H1 (cell line): ENCODE results near the gene ASXL3. TPM values are rescaled to one million over a fixed set of nuclear protein-coding genes. Genes with fewer than 3 reads are reported as not detected.

Source experiments
- SP2 ChIP-seq: IDR thresholded peaks from 2 replicates; pipeline ENCODE4 v1.6.1; 2012; ENCODE audit warnings: mild to moderate bottlenecking, low read length, inconsistent platforms
- ZNF274 ChIP-seq: IDR thresholded peaks from 2 replicates; pipeline ENCODE4 v1.7.0; 2012; ENCODE audit warnings: low read length, borderline replicate concordance; ENCODE audit errors: extremely low read depth
- polyA plus RNA-seq, 7 experiments: library from polyadenylated mRNA; depleted of rRNA in 3 of 7; stranded (reverse) in 5 of 7; unstranded in 2 of 7; fragments of >200 nt in 5 of 7; fragments of 200-250 nt in 2 of 7; gene quantifications; 1 replicate in 5 of 7; 2 replicates in 1 of 7; 4 replicates in 1 of 7; pipeline versions ENCODE4 v1.2.1 to v1.2.3, GENCODE V29; 2011 to 2013; ENCODE audit warnings: missing spikeins in 2 of 7, mixed read lengths in 2 of 7
- total RNA-seq: library from RNA; stranded (reverse); fragmentation: NEBNext Ultra II Directional; extraction: Animal tissue kit (Norgen Biotek cat#: 25700); gene quantifications from 2 replicates; pipeline ENCODE4 v1.2.1, GENCODE V29; 2021

Gene ASXL3
- total and polyA plus RNA-seq, 2 of the 8 experiments (the other 6 are each of a cell fraction or from before 2014, with no cell fraction given) = 0.08 to 1.3 TPM

DNA sequence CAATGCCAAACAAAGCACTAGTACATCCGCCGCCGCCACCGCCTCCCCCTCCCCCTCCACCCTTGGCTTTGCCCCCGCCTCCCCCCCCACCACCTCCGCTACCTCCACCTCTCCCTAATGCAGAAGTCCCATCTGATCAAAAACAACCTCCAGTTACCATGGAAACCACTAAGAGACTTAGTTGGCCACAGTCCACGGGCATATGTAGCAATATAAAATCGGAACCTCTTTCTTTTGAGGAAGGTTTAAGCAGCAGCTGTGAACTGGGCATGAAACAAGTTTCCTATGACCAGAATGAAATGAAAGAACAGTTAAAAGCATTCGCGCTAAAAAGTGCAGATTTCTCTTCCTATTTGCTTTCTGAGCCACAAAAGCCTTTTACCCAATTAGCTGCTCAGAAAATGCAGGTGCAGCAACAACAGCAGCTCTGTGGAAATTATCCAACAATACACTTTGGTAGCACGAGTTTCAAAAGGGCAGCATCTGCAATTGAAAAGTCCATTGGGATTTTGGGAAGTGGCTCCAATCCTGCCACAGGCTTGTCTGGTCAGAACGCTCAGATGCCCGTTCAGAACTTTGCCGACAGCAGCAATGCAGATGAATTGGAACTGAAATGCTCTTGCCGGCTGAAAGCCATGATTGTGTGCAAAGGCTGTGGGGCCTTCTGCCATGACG is 168.0 kb downstream of the ASXL3 start (continued):
- TF ChIP-seq ZNF274 (no peak), SP2 (no peak)
